Measurements from ENCODE around the gene C4orf33. TPM values are rescaled to one million over a fixed set of nuclear protein-coding genes. Genes with fewer than 3 reads are reported as not detected.

The C4orf33 gene
- polyA plus RNA-seq, 4 donors, result 15.4 to 35.6 (median 17.0) TPM

DNA sequence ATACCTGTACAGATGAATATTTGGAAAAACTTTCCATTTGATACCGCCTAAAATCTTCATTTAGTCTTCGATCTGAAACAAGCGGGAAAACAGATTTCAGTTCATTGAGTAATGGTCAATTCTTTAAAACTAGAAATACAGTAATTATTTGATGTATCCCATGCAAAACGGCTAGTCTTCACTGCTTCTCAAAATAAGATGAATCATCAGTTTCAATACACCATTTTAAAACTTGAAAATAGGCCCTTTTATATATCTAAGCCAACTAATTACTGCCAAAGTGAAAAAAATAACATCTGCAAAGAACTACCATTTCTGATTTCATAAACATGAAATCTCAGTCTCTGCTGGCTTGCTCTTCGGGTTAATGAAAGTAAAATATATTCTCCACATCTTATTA lies 13.7 kb upstream of the C4orf33 start:
- no peaks in the 10 kb centered on the region for H3K27me3 ChIP-seq (ENCODE audit: control insufficient read depth in 3 of 3, insufficient read depth in 3 of 3, low read length in 3 of 3)
- peaks cover 0 to 19% of the 10 kb centered on the region in 2 donors for H3K9me3 ChIP-seq (ENCODE audit: control insufficient read depth in 2 of 2, insufficient read depth in 1 of 2, low read depth in 1 of 2, low read length in 1 of 2)
- H3K4me3 ChIP-seq (ENCODE audit: low read depth in 1 of 3, low read length in 3 of 3), result no peak overlapping the region
- DNase-seq (no peak), FAIRE-seq (no peak)
- no peak overlapping the region for H3K27ac ChIP-seq (ENCODE audit: low read depth in 1 of 3, low read length in 2 of 3)
- 95 to 97% (median 96%) methylated on average over 5 of the region's 5 CpGs for WGBS, 3 donors
- H3K4me1 ChIP-seq (ENCODE audit: control insufficient read depth in 3 of 3, insufficient read depth in 2 of 3, low read depth in 1 of 3, low read length in 2 of 3), result no peaks in the 10 kb centered on the region
- H3K36me3 ChIP-seq (ENCODE audit: control insufficient read depth in 3 of 3, insufficient read depth in 2 of 3, low read depth in 1 of 3, low read length in 3 of 3), result peaks cover 3 to 17% (median 10%) of the 10 kb centered on the region in 3 donors

GRCh38 chr4:129085472-129085871 lies 10.5 kb upstream of the C4orf33 start:
- Histone ChIP-seq H3K27ac (ENCODE audit: low read depth in 1 of 3, low read length in 2 of 3) (no peak overlapping the region), H3K4me1 (ENCODE audit: control insufficient read depth in 3 of 3, insufficient read depth in 2 of 3, low read depth in 1 of 3, low read length in 2 of 3) (peaks cover 0 to under 1% (median 0%) of the 10 kb centered on the region in 3 donors), H3K27me3 (ENCODE audit: control insufficient read depth in 3 of 3, insufficient read depth in 3 of 3, low read length in 3 of 3) (no peaks in the 10 kb centered on the region), H3K9me3 (ENCODE audit: control insufficient read depth in 2 of 2, insufficient read depth in 1 of 2, low read depth in 1 of 2, low read length in 1 of 2) (peaks cover 0 to 8% of the 10 kb centered on the region in 2 donors), H3K4me3 (ENCODE audit: low read depth in 1 of 3, low read length in 3 of 3) (no peak overlapping the region), H3K36me3 (ENCODE audit: control insufficient read depth in 3 of 3, insufficient read depth in 2 of 3, low read depth in 1 of 3, low read length in 3 of 3) (peaks cover 0 to 9% (median 7%) of the 10 kb centered on the region in 3 donors)
- DNase-seq (no peak), FAIRE-seq (no peak)
- 95 to 99% (median 99%) methylated on average over 4 of the region's 4 CpGs for WGBS, 3 donors

- 94 to 98% (median 97%) methylated on average over 2 of the region's 2 CpGs for WGBS, 3 donors
- Histone ChIP-seq H3K4me1 (ENCODE audit: control insufficient read depth in 3 of 3, insufficient read depth in 2 of 3, low read depth in 1 of 3, low read length in 2 of 3) (peaks cover 4 to 11% (median 7%) of the 10 kb centered on the region in 3 donors), H3K9me3 (ENCODE audit: control insufficient read depth in 2 of 2, insufficient read depth in 1 of 2, low read depth in 1 of 2, low read length in 1 of 2) (peaks cover 0 to 3% of the 10 kb centered on the region in 2 donors), H3K27ac (ENCODE audit: low read depth in 1 of 3, low read length in 2 of 3) (no peak overlapping the region), H3K27me3 (ENCODE audit: control insufficient read depth in 3 of 3, insufficient read depth in 3 of 3, low read length in 3 of 3) (no peaks in the 10 kb centered on the region), H3K4me3 (ENCODE audit: low read depth in 1 of 3, low read length in 3 of 3) (no peak overlapping the region), H3K36me3 (ENCODE audit: control insufficient read depth in 3 of 3, insufficient read depth in 2 of 3, low read depth in 1 of 3, low read length in 3 of 3) (no peaks in the 10 kb centered on the region)
- DNase-seq (no peak), FAIRE-seq (no peak)
Observed at GRCh38 chr4:129087516-129087915, 8.4 kb upstream of the C4orf33 start.

DNA sequence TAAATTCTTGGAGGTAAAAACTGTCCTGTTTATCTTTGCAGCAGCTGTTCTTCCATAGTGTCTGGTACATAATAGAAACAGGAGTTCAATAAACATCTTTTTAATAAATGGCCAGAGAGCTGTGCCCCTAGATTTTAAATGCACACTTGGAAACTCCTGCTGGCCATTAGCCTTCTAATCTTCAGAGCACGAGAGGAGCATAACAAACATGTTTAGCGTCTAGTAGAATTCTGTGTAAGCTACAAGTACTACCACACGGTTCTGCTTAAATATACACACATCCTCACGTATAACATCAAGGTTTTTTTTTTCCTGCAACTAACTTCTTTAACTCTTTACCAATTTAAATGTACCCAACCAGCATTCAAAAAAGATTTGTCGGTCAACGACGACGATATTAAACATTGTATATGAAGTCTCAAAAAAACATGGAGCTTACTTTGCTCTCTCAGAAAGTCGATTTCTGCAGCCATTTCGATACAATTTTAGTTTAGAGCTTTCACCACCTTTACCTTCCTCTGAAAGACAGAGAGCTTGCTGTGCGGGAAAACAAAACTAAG lies 3.2 kb upstream of the C4orf33 start:
- H3K27ac ChIP-seq (ENCODE audit: low read depth in 1 of 3, low read length in 2 of 3), result peak overlapping the region; percentile 97 to 99 (median 98)
- no peaks in the 10 kb centered on the region for H3K27me3 ChIP-seq (ENCODE audit: control insufficient read depth in 3 of 3, insufficient read depth in 3 of 3, low read length in 3 of 3)
- no peak for DNase-seq
- no peaks in the 10 kb centered on the region for H3K36me3 ChIP-seq (ENCODE audit: control insufficient read depth in 3 of 3, insufficient read depth in 2 of 3, low read depth in 1 of 3, low read length in 3 of 3)
- no peak for FAIRE-seq
- WGBS, 3 donors, result 0% methylated on average over 11 of the region's 11 CpGs
- H3K4me3 ChIP-seq (ENCODE audit: low read depth in 1 of 3, low read length in 3 of 3), result peak overlapping the region; percentile 50 to 90 (median 55)
- H3K9me3 ChIP-seq (ENCODE audit: control insufficient read depth in 2 of 2, insufficient read depth in 1 of 2, low read depth in 1 of 2, low read length in 1 of 2), result no peaks in the 10 kb centered on the region
- H3K4me1 ChIP-seq (ENCODE audit: control insufficient read depth in 3 of 3, insufficient read depth in 2 of 3, low read depth in 1 of 3, low read length in 2 of 3), result peaks cover 4 to 11% (median 7%) of the 10 kb centered on the region in 3 donors

- peaks cover 4 to 11% (median 7%) of the 10 kb centered on the region in 3 donors for H3K4me1 ChIP-seq (ENCODE audit: control insufficient read depth in 3 of 3, insufficient read depth in 2 of 3, low read depth in 1 of 3, low read length in 2 of 3)
- FAIRE-seq (peak; percentile 26), DNase-seq (peak; percentile 99 to 100)
- H3K27me3 ChIP-seq (ENCODE audit: control insufficient read depth in 3 of 3, insufficient read depth in 3 of 3, low read length in 3 of 3), result no peaks in the 10 kb centered on the region
- no peaks in the 10 kb centered on the region for H3K36me3 ChIP-seq (ENCODE audit: control insufficient read depth in 3 of 3, insufficient read depth in 2 of 3, low read depth in 1 of 3, low read length in 3 of 3)
- WGBS, 3 donors, result 0 to 1% (median 0%) methylated on average over 57 of the region's 57 CpGs
- H3K9me3 ChIP-seq (ENCODE audit: control insufficient read depth in 2 of 2, insufficient read depth in 1 of 2, low read depth in 1 of 2, low read length in 1 of 2), result no peaks in the 10 kb centered on the region
- H3K4me3 ChIP-seq (ENCODE audit: low read depth in 1 of 3, low read length in 3 of 3), result peak within 1 kb of the TSS; percentile 50 to 90 (median 55)
- peak within 1 kb of the TSS; percentile 97 to 99 (median 98) for H3K27ac ChIP-seq (ENCODE audit: low read depth in 1 of 3, low read length in 2 of 3)
Observed at GRCh38 chr4:129093191-129093920, 2.6 kb upstream of the C4orf33 start, which contains the start of gene SCLT1. Gene SCLT1, minus strand, starts transcription at chr4:129093539. Its CDS starts 436 bp downstream, at chr4:129093103.

GRCh38 chr4:129094347-129094746 lies 1.6 kb upstream of the C4orf33 start:
- FAIRE-seq (no peak), DNase-seq (no peak)
- Histone ChIP-seq H3K36me3 (ENCODE audit: control insufficient read depth in 3 of 3, insufficient read depth in 2 of 3, low read depth in 1 of 3, low read length in 3 of 3) (no peaks in the 10 kb centered on the region), H3K27me3 (ENCODE audit: control insufficient read depth in 3 of 3, insufficient read depth in 3 of 3, low read length in 3 of 3) (no peaks in the 10 kb centered on the region), H3K27ac (ENCODE audit: low read depth in 1 of 3, low read length in 2 of 3) (peak overlapping the region in 1 of 3 donors; percentile 99), H3K4me3 (ENCODE audit: low read depth in 1 of 3, low read length in 3 of 3) (no peak overlapping the region), H3K4me1 (ENCODE audit: control insufficient read depth in 3 of 3, insufficient read depth in 2 of 3, low read depth in 1 of 3, low read length in 2 of 3) (peaks cover 4 to 11% (median 7%) of the 10 kb centered on the region in 3 donors), H3K9me3 (ENCODE audit: control insufficient read depth in 2 of 2, insufficient read depth in 1 of 2, low read depth in 1 of 2, low read length in 1 of 2) (no peaks in the 10 kb centered on the region)
- 60 to 79% (median 73%) methylated on average over 3 of the region's 3 CpGs for WGBS, 3 donors

- FAIRE-seq, result no peak
- H3K4me3 ChIP-seq (ENCODE audit: low read depth in 1 of 3, low read length in 3 of 3), result no peak overlapping the region
- H3K36me3 ChIP-seq (ENCODE audit: control insufficient read depth in 3 of 3, insufficient read depth in 2 of 3, low read depth in 1 of 3, low read length in 3 of 3), result peaks cover 0 to 2% (median 0%) of the 10 kb centered on the region in 3 donors
- no peaks in the 10 kb centered on the region for H3K9me3 ChIP-seq (ENCODE audit: control insufficient read depth in 2 of 2, insufficient read depth in 1 of 2, low read depth in 1 of 2, low read length in 1 of 2)
- H3K27me3 ChIP-seq (ENCODE audit: control insufficient read depth in 3 of 3, insufficient read depth in 3 of 3, low read length in 3 of 3), result no peaks in the 10 kb centered on the region
- no peak overlapping the region for H3K27ac ChIP-seq (ENCODE audit: low read depth in 1 of 3, low read length in 2 of 3)
- DNase-seq, result no peak
- no peaks in the 10 kb centered on the region for H3K4me1 ChIP-seq (ENCODE audit: control insufficient read depth in 3 of 3, insufficient read depth in 2 of 3, low read depth in 1 of 3, low read length in 2 of 3)
Observed at GRCh38 chr4:129098531-129099001, 2.6 kb downstream of the C4orf33 start.

GRCh38 chr4:129109965-129110824 lies 14.2 kb downstream of the C4orf33 start:
- DNase-seq (no peak), FAIRE-seq (no peak)
- H3K9me3 ChIP-seq (ENCODE audit: control insufficient read depth in 2 of 2, insufficient read depth in 1 of 2, low read depth in 1 of 2, low read length in 1 of 2), result no peaks in the 10 kb centered on the region
- peaks cover 0 to 5% (median 0%) of the 10 kb centered on the region in 3 donors for H3K36me3 ChIP-seq (ENCODE audit: control insufficient read depth in 3 of 3, insufficient read depth in 2 of 3, low read depth in 1 of 3, low read length in 3 of 3)
- H3K4me1 ChIP-seq (ENCODE audit: control insufficient read depth in 3 of 3, insufficient read depth in 2 of 3, low read depth in 1 of 3, low read length in 2 of 3), result no peaks in the 10 kb centered on the region
- no peak overlapping the region for H3K4me3 ChIP-seq (ENCODE audit: low read depth in 1 of 3, low read length in 3 of 3)
- H3K27me3 ChIP-seq (ENCODE audit: control insufficient read depth in 3 of 3, insufficient read depth in 3 of 3, low read length in 3 of 3), result no peaks in the 10 kb centered on the region
- WGBS, 3 donors, result 85 to 97% (median 92%) methylated on average over 3 of the region's 3 CpGs
- no peak overlapping the region for H3K27ac ChIP-seq (ENCODE audit: low read depth in 1 of 3, low read length in 2 of 3)

Data from small intestine (tissue), 7 donors.